Neural cell (in vitro differentiated cells): ENCODE data around the gene UNC13B.

Experiments
- EP300 ChIP-seq: fragments of 450-650 bp; conservative IDR thresholded peaks from 2 replicates; pipeline ENCODE4 v1.6.1; 2014; ENCODE audit warnings: antibody characterized with exemption, mild to moderate bottlenecking, moderate library complexity; ENCODE audit not compliant: poor library complexity, severe bottlenecking
- EZH2 ChIP-seq: fragments of 200-600, 300-800 bp; shearing (Covaris generic), sonication (generic); IDR thresholded peaks from 2 replicates; pipeline ENCODE4 v1.6.1; 2014; ENCODE audit warnings: antibody characterized with exemption, low read length, borderline replicate concordance, mild to moderate bottlenecking; ENCODE audit not compliant: insufficient read depth, poor library complexity, severe bottlenecking
- POLR2AphosphoS5 ChIP-seq: IDR thresholded peaks from 2 replicates; pipeline ENCODE4 v1.6.1; 2012
- RAD21 ChIP-seq: fragments of 450-650 bp; conservative IDR thresholded peaks from 2 replicates; pipeline ENCODE4 v1.6.1; 2014; ENCODE audit warnings: antibody characterized with exemption, mild to moderate bottlenecking, moderate library complexity
- TF ChIP-seq, protein P1 (sequence below): fragments of 450-650 bp; IDR thresholded peaks from 2 replicates; pipeline ENCODE4 v1.5.1; 2014; ENCODE audit warnings: antibody characterized with exemption, mild to moderate bottlenecking, moderate library complexity; ENCODE audit not compliant: poor library complexity, severe bottlenecking
- TF ChIP-seq, protein P2 (sequence below): IDR thresholded peaks from 2 replicates; pipeline ENCODE4 v1.6.1; 2012; ENCODE audit warnings: borderline replicate concordance

DNA sequence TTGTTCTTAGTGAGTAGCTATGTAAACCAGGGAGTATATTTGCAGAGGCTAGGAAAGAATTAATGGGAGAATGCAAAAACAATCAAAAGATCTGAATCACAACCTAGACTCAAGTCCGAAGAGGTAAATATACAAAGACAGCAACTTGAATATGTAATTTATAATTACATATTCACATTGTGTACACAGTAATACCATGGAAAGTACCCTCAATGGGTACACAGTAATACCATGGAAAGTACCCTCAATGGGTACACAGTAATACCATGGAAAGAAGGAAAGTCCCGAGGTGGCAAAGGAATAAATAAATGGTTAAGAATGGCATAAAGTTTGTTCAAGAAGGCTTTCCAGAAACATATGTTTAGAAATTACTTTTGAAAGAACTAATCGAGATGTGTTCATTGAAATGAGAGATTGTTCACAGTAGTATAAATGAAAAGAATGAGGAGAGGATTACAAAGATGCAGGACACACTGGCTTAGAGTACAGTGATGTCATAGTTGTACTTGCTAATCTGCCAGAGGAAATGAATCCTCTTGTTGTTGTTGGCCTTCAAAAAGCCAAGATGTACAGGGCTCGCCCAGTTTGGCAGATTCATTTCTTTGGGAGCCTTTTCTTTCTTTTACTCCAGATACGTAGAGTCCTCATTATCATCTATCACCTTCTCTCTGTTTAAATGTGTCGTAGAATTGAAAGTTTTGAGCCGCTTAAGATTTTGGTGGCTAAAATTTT lies 116.0 kb downstream of the UNC13B start:
- TF ChIP-seq, protein P1, sequence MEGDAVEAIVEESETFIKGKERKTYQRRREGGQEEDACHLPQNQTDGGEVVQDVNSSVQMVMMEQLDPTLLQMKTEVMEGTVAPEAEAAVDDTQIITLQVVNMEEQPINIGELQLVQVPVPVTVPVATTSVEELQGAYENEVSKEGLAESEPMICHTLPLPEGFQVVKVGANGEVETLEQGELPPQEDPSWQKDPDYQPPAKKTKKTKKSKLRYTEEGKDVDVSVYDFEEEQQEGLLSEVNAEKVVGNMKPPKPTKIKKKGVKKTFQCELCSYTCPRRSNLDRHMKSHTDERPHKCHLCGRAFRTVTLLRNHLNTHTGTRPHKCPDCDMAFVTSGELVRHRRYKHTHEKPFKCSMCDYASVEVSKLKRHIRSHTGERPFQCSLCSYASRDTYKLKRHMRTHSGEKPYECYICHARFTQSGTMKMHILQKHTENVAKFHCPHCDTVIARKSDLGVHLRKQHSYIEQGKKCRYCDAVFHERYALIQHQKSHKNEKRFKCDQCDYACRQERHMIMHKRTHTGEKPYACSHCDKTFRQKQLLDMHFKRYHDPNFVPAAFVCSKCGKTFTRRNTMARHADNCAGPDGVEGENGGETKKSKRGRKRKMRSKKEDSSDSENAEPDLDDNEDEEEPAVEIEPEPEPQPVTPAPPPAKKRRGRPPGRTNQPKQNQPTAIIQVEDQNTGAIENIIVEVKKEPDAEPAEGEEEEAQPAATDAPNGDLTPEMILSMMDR, result no peak
- TF ChIP-seq, protein P2, sequence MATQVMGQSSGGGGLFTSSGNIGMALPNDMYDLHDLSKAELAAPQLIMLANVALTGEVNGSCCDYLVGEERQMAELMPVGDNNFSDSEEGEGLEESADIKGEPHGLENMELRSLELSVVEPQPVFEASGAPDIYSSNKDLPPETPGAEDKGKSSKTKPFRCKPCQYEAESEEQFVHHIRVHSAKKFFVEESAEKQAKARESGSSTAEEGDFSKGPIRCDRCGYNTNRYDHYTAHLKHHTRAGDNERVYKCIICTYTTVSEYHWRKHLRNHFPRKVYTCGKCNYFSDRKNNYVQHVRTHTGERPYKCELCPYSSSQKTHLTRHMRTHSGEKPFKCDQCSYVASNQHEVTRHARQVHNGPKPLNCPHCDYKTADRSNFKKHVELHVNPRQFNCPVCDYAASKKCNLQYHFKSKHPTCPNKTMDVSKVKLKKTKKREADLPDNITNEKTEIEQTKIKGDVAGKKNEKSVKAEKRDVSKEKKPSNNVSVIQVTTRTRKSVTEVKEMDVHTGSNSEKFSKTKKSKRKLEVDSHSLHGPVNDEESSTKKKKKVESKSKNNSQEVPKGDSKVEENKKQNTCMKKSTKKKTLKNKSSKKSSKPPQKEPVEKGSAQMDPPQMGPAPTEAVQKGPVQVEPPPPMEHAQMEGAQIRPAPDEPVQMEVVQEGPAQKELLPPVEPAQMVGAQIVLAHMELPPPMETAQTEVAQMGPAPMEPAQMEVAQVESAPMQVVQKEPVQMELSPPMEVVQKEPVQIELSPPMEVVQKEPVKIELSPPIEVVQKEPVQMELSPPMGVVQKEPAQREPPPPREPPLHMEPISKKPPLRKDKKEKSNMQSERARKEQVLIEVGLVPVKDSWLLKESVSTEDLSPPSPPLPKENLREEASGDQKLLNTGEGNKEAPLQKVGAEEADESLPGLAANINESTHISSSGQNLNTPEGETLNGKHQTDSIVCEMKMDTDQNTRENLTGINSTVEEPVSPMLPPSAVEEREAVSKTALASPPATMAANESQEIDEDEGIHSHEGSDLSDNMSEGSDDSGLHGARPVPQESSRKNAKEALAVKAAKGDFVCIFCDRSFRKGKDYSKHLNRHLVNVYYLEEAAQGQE, result no peak
- TF ChIP-seq EP300, result no peak
- no peak for TF ChIP-seq POLR2AphosphoS5
- no peak for TF ChIP-seq EZH2
- no peak for TF ChIP-seq RAD21
